Astrocyte (in vitro differentiated cells and primary cell): ENCODE data around the gene TTLL8. TPM values are rescaled to one million over a fixed set of nuclear protein-coding genes. Genes with fewer than 3 reads are reported as not detected.

ENCODE experiments used
- DNase-seq: peaks from one replicate; pipeline ENCODE4 v3.0.0-alpha.2; 2010; ENCODE audit warnings: low read depth
- FAIRE-seq: peaks from 2 replicates; lab custom pipeline; 2011; peaks lifted over from hg19 to GRCh38; lab: Jason Lieb, UNC
- H2AFZ ChIP-seq: 2 replicates; pipeline ENCODE4 v1.6.0; 2012; ENCODE audit warnings: low read depth, low read length, inconsistent platforms
- H3K27ac ChIP-seq: 2 replicates; pipeline ENCODE4 v1.5.1; 2011; ENCODE audit warnings: low read depth, low read length, inconsistent platforms
- H3K27me3 ChIP-seq: 2 replicates; pipeline ENCODE4 v1.6.0; 2011; ENCODE audit warnings: low read length, inconsistent platforms; ENCODE audit not compliant: insufficient read depth
- H3K36me3 ChIP-seq: 2 replicates; pipeline ENCODE4 v1.5.1; 2011; ENCODE audit warnings: low read length, inconsistent platforms; ENCODE audit not compliant: insufficient read depth
- H3K4me1 ChIP-seq: 2 replicates; pipeline ENCODE4 v1.5.1; 2011; ENCODE audit warnings: low read length, inconsistent platforms; ENCODE audit not compliant: insufficient read depth
- H3K4me2 ChIP-seq: 2 replicates; pipeline ENCODE4 v1.6.0; 2012; ENCODE audit warnings: low read length, inconsistent platforms
- H3K4me3 ChIP-seq: 2 replicates; pipeline ENCODE4 v1.5.1; 2011; ENCODE audit warnings: low read depth, mild to moderate bottlenecking, low read length, inconsistent platforms; ENCODE audit not compliant: insufficient read depth
- H3K79me2 ChIP-seq: 2 replicates; pipeline ENCODE4 v1.6.0; 2012; ENCODE audit warnings: mild to moderate bottlenecking, low read length, inconsistent platforms; ENCODE audit not compliant: insufficient read depth
- H3K9ac ChIP-seq: 2 replicates; pipeline ENCODE4 v1.6.0; 2012; ENCODE audit warnings: mild to moderate bottlenecking, low read length, inconsistent platforms
- H3K9me3 ChIP-seq: 2 replicates; pipeline ENCODE4 v1.5.1; 2012; ENCODE audit warnings: low read depth, mild to moderate bottlenecking, low read length, inconsistent platforms; ENCODE audit not compliant: insufficient read depth
- H4K20me1 ChIP-seq: 2 replicates; pipeline ENCODE4 v1.6.0; 2012; ENCODE audit warnings: low read length, inconsistent platforms; ENCODE audit not compliant: insufficient read depth
- H3K27ac Mint-ChIP-seq: one replicate; pipeline ENCODE4 v1.8.0; 2021; ENCODE audit warnings: mild to moderate bottlenecking, mixed read lengths; ENCODE audit not compliant: unreplicated experiment
- H3K27me3 Mint-ChIP-seq: one replicate; pipeline ENCODE4 v1.8.0; 2021; ENCODE audit warnings: low read depth, mixed read lengths; ENCODE audit not compliant: unreplicated experiment
- H3K36me3 Mint-ChIP-seq: one replicate; pipeline ENCODE4 v1.8.0; 2021; ENCODE audit warnings: low read depth, mixed read lengths; ENCODE audit not compliant: unreplicated experiment
- H3K4me1 Mint-ChIP-seq: one replicate; pipeline ENCODE4 v1.8.0; 2021; ENCODE audit warnings: low read depth, mixed read lengths; ENCODE audit not compliant: unreplicated experiment
- H3K4me3 Mint-ChIP-seq: one replicate; pipeline ENCODE4 v1.8.0; 2021; ENCODE audit warnings: mild to moderate bottlenecking, moderate library complexity, mixed read lengths; ENCODE audit not compliant: unreplicated experiment
- H3K9me3 Mint-ChIP-seq: one replicate; pipeline ENCODE4 v1.8.0; 2021; ENCODE audit warnings: mild to moderate bottlenecking, mixed read lengths; ENCODE audit not compliant: unreplicated experiment
- CTCF ChIP-seq: IDR thresholded peaks from 2 replicates; pipeline ENCODE4 v1.5.1; 2011; ENCODE audit warnings: low read depth, mild to moderate bottlenecking, inconsistent platforms, low read length, moderate library complexity; ENCODE audit not compliant: insufficient read depth
- EZH2 ChIP-seq: IDR thresholded peaks from 2 replicates; pipeline ENCODE4 v1.6.1; 2012; ENCODE audit warnings: mild to moderate bottlenecking, low read length, inconsistent platforms; ENCODE audit not compliant: insufficient read depth
- total RNA-seq: library from RNA; stranded (reverse); gene quantifications from 2 replicates; pipeline ENCODE4 v1.2.1, GENCODE V29; 2021

Gene TTLL8
- total RNA-seq, 1 donor from 2014 or later: not detected

GRCh38 chr22:50071432-50072166 lies 13.5 kb upstream of the TTLL8 start:
- Histone ChIP-seq H3K9ac (no peak overlapping the region), H3K4me1 (no peaks in the 10 kb centered on the region), H3K4me2 (no peak overlapping the region), H3K27ac (no peak overlapping the region), H4K20me1 (no peaks in the 10 kb centered on the region), H3K9me3 (no peaks in the 10 kb centered on the region), H3K27me3 (peaks cover 4% of the 10 kb centered on the region), H3K4me3 (no peak overlapping the region), H3K79me2 (no peaks in the 10 kb centered on the region), H3K36me3 (no peaks in the 10 kb centered on the region), H2AFZ (no peak overlapping the region)
- Mint-ChIP-seq H3K27me3 (peaks cover 3% of the 10 kb centered on the region), H3K9me3 (no peaks in the 10 kb centered on the region), H3K4me3 (no peak overlapping the region), H3K36me3 (no peaks in the 10 kb centered on the region), H3K27ac (no peak overlapping the region), H3K4me1 (no peaks in the 10 kb centered on the region)
- no peak for FAIRE-seq
- TF ChIP-seq CTCF (no peak), EZH2 (no peak)
- DNase-seq: no peak

- Mint-ChIP-seq H3K9me3 (no peaks in the 10 kb centered on the region), H3K36me3 (no peaks in the 10 kb centered on the region), H3K27me3 (peaks cover 7% of the 10 kb centered on the region), H3K4me1 (no peaks in the 10 kb centered on the region), H3K27ac (no peak overlapping the region), H3K4me3 (no peak overlapping the region)
- Histone ChIP-seq H3K79me2 (no peaks in the 10 kb centered on the region), H3K4me3 (no peak overlapping the region), H3K9ac (no peak overlapping the region), H3K4me1 (no peaks in the 10 kb centered on the region), H2AFZ (no peak overlapping the region), H3K36me3 (no peaks in the 10 kb centered on the region), H3K4me2 (no peak overlapping the region), H3K27ac (no peak overlapping the region), H4K20me1 (no peaks in the 10 kb centered on the region), H3K9me3 (no peaks in the 10 kb centered on the region), H3K27me3 (peaks cover 4% of the 10 kb centered on the region)
- no peak for TF ChIP-seq EZH2
- no peak for TF ChIP-seq CTCF
- no peak for FAIRE-seq
- no peak for DNase-seq
Measured at GRCh38 chr22:50070366-50070765, 12.3 kb upstream of the TTLL8 start.

GRCh38 chr22:50068096-50068495 lies 10.0 kb upstream of the TTLL8 start:
- no peak overlapping the region for H3K27ac Mint-ChIP-seq
- H3K4me2 ChIP-seq: no peak overlapping the region

More at GRCh38 chr22:50068096-50068495, 10.0 kb upstream of the TTLL8 start:
- peaks cover 6% of the 10 kb centered on the region for H3K27me3 ChIP-seq
- Mint-ChIP-seq H3K4me3 (no peak overlapping the region), H3K27me3 (peaks cover 10% of the 10 kb centered on the region), H3K9me3 (no peaks in the 10 kb centered on the region), H3K4me1 (no peaks in the 10 kb centered on the region), H3K36me3 (no peaks in the 10 kb centered on the region)
- no peaks in the 10 kb centered on the region for H4K20me1 ChIP-seq
- no peak overlapping the region for H3K27ac ChIP-seq
- no peaks in the 10 kb centered on the region for H3K4me1 ChIP-seq
- no peak overlapping the region for H2AFZ ChIP-seq
- TF ChIP-seq CTCF: no peak
- no peak for TF ChIP-seq EZH2
- DNase-seq (no peak), FAIRE-seq (no peak)
- no peak overlapping the region for H3K4me3 ChIP-seq
- H3K36me3 ChIP-seq: no peaks in the 10 kb centered on the region
- H3K9me3 ChIP-seq: no peaks in the 10 kb centered on the region
- no peaks in the 10 kb centered on the region for H3K79me2 ChIP-seq
- no peak overlapping the region for H3K9ac ChIP-seq
